NCI-H748 treated with DMSO at 0.1 percent for 48 hours (cell line): Measurements from ENCODE around the gene CDK18.

ENCODE experiments used
- DNase-seq: peaks from one replicate; lab custom pipeline; 2025; lab: John Stamatoyannopoulos, UW

The CDK18 gene

DNA sequence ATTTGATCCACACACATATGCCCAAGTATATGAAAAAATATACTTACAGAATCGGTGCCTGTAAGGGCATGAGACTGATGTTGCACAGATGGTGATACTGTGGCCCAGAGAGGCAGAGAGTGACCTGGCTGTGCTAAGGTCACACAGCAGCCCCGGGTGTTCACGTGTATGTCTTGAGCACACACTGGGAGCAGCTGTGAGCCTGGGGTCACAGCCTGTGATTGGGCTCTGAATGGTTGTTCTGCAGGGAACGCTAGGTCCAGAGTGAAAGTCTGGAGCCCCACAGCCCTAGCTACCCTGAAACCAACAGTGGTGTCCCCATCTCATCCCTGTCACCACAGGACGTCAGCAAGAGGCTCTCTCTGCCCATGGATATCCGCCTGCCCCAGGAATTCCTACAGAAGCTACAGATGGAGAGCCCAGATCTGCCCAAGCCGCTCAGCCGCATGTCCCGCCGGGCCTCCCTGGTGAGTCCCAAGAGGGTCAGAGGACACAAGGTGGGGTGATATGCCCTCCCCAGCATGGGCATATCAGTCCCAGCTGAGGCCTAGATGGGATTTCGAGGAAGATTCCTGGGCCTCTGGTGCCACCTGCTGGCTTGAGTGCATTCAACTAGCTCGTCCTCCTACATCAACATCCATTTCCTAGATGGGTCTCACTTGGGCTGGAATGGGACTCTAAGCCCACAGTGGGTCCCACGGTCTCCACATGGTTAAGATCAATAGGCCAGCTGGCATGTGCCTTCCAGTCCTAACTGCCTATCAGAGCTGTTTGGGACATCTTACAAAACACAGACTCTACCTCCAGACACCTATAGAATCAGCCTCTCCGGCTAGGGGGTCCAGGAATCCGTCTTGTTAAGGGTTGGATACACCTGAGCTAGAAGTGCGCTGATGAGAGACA, 19.7 kb downstream of the CDK18 start:
- DNase-seq = peak; percentile 12

GRCh38 chr1:205524794-205525101, 20.3 kb downstream of the CDK18 start:
- DNase-seq = no peak

- DNase-seq = no peak
Measured at GRCh38 chr1:205525495-205526285, 21.2 kb downstream of the CDK18 start.

GRCh38 chr1:205526431-205526830, 22.0 kb downstream of the CDK18 start:
- DNase-seq = no peak

DNA sequence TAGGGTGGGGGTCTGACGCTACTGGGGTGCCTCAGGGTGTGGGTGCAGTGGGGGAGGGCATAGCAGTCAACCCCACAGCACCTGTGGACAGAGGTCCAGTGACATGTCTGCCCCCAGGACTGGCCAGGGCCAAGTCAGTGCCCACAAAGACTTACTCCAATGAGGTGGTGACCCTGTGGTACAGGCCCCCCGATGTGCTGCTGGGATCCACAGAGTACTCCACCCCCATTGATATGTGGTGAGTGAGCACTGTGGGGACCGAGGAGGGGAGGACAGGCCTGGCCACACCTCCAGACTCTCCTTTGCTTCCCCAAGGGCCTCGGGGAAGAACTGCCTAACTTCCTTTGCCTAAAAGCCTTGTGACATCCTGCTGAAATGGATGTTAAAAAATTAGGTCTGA, 23.5 kb downstream of the CDK18 start:
- no peak for DNase-seq

DNA sequence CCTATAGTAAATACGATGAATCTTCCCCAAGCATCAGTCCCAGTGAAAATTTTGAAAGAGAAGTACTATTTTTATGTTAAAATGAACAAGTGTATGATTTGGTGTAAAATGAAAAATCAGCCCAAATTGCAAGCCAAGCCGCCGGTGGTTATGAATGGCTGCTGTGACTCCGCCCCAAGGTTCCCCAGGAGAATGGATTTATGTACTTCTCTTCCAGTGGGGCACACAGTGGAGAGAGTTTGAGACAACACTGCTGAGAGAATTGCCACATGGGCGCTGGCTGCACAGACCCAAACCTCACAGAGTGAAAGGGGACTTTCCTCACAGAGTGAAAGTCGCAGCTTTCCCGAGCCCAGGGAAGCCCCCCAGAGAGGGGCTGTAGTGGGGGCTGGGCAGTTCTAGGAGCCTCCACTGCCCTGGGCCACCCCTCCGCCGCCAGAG, 24.0 kb downstream of the CDK18 start:
- DNase-seq = no peak

GRCh38 chr1:205528887-205529825, 24.7 kb downstream of the CDK18 start:
- DNase-seq = peak; percentile 18

DNA sequence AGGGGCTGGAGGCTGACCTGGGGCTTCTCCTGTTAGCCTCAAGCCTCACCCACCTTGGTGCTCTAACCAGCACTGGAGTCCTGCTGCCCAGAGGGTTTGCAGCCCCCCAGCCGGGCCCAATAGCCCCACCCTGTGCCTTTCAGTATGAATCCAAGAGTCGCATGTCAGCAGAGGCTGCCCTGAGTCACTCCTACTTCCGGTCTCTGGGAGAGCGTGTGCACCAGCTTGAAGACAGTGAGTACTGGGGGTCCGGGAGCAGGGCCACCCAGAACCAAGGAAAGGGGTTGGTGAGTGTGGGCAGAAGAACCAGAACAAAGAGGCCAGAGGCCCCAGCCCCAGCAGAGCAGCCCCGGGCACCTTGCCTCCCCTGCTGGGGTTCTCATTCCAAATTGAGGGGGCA, 25.6 kb downstream of the CDK18 start:
- DNase-seq = no peak

DNA sequence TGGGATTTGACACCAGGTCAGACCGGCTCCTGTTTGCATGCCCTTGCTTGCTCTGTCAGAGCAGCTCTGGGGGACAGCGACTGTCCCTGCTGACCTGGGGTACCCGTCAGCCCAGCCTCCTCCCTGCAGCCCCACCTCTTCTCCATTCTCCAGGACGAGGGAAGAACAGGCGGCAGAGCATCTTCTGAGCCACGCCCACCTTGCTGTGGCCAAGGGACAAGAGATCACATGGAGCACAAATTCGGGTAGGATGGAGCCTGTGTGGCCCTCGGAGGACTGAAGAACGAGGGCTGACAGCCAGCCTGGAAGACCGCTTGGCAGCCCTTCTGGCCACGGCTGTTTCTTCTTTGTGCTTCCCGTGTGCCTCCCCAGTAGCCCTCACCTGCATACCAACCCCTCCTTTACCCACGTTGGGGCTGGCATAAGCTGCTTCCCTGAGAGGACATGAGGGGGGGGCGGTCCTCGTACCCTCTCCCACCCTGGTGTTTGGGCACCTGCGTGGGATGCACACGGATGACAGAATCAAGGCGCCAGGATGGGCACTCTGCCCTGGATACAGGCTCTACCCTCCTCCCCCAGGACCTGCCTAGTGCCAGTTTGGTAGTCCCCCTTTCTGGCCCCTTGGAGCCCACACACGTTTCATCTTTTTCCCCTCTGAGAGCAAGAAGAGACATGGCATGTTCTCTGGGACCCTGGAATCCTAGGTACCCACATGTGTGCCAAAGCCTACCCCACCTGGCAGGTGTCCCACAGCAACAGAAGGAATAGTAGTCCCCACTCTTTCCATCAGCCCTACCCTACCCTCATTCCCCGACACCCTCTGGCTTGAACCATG, 26.9 kb downstream of the CDK18 start:
- DNase-seq = no peak

DNA sequence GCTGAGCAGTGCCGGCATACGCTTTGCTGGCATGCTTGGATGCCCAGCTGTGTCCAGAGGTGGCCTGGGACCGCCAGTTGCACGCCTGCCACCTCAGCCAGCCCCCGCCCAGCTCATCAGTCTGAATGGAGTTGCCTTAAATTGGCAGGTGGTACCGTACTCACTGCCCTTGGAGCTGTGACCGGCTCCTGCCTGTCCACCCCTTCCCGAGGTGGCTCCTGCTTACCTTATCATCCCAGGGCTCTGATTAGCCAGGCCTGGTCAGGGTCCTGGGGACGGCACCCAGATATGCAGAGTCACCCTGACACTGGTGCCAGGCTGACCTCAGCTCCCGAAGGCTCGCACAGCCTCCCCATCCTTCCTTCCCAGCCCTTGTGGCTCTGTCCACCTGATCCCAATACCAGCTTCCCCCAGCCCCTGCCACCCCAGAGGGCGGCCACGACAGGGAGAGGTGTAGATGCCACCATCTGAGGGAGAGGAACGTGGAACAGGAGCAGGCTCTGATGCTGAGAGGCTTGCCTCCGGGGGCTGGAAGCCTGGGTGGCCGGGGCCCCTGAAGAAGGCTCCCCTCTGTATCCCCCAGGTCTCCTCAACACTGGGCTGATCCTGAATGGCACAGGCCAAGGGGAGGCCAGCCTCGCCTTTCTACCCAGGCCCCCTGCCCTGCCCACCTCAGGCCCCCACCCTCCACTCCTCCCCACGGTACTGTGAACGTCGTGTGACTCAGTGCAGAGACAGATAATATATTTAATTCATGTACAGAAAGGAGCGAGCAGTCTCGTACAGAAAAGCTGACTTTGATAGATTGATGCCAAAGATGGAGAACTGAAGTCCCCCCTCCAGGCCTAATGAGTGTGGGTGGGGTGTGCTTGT, 27.8 kb downstream of the CDK18 start:
- DNase-seq = no peak

- DNase-seq = no peak
Measured at GRCh38 chr1:205532996-205533735, 28.7 kb downstream of the CDK18 start.

DNA sequence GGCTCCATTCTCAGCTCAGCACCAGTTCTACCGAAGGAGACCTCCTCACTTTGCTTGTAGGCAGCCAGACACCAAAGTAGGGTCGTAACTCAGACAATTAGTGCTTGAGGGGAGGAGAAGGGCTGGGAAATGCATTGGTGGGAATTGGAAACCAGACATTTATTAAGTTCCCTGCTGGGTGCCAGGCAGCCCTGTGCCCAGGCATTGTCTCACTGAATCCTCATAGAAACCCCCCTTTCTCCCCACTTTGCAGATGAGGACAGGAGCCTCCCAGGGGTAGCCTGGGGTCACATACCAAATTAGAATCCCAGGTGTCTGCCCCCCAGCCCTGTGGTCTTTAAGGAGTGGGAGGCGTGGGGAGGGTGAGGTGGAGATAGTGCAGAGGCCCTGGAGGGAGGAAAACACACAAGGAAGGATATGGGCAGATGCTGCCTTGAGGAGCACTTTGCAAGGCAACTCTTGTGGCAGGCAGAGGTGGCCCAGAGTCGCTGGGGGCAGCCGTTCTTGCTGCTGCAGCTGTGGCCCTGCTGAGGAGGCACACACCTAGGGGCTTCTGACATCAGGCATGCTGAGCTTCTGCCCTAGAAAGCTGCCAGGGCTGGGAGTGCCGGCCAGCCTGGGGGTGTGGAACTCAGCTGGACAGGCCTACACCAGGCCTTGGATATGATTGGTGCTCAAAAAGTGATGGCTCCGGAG, 29.4 kb downstream of the CDK18 start:
- no peak for DNase-seq

DNA sequence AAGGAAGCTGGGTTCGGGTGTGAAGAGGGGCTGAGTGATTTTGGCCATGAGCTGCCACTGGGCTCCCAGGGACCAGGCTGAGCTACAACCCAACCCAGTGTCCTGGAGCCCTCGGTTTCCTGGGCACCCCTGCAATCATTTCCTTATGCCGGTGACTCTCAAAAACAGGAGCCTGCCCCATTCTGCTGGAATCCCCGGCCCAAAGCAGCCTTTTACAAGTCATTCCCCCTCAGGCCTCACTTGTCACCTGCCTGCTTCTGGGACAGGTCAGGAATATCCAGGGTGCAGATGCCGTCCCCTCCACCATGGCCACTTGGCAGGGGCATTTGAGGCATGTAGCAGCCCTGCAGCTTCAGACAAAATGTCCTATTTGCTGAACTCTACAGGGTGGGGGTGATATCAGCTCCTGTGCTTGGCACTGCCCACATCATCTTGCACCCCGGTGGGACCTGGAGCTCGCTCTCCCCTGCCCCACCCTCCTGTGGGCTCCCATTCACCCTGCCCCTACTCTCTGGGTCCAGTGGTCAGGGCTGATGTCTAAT, 30.0 kb downstream of the CDK18 start:
- no peak for DNase-seq

- no peak for DNase-seq
Measured at GRCh38 chr1:205535096-205535495, 30.6 kb downstream of the CDK18 start.

- DNase-seq = no peak
Measured at GRCh38 chr1:205535866-205536758, 31.6 kb downstream of the CDK18 start.

GRCh38 chr1:205536759-205537361, 32.4 kb downstream of the CDK18 start:
- no peak for DNase-seq

DNA sequence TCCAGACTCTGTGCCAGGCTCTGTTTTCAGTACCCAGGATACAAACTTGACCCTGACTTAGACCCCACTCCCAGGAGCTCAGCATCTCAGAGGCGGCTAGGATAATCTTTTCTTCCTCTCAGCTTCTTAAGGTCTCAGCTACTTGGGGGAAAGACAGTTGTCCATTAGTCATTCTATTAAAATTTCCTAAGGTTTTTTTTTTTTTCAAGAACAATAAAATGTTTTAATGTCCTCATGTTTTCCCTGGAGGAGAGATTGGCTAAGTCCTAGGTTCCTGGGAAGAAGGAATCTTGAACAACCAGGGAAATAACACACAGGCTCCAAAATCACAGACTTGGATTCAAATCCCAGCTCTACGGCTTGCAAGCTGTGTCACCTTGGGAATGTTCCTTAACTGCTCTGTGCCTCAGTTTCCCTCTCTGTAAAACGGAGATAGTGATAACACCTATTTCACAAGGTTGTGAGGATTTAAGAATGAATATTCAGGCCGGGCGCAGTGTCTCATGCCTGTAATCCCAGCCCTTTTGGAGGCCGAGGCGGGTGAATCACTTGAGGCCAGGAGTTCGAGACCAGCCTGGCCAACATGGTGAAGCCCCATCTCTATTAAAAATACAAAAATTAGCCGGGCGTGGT, 33.0 kb downstream of the CDK18 start:
- DNase-seq = no peak
